Upper lobe of left lung (tissue), 6 donors: ENCODE data around the gene LRRFIP1. TPM values are rescaled to one million over a fixed set of nuclear protein-coding genes. Genes with fewer than 3 reads are reported as not detected.

Experiments used
- ATAC-seq, 2 donors: fragments of 200-7000 bp; cut with Tn5 transposase; one replicate each; pipeline ENCODE4 v1.9.1; 2022; ENCODE audit warnings: mild to moderate bottlenecking in 2 of 2, moderate library complexity in 2 of 2; ENCODE audit not compliant: low FRiP score in 2 of 2
- DNase-seq, 2 donors: peaks; one replicate each; pipeline ENCODE4 v3.0.0-alpha.2; 2019 to 2020
- H3K27ac ChIP-seq, 4 donors: fragments of 200-600 bp; sonication (generic); one replicate each; pipeline ENCODE4 v1.5.1; 2016 to 2019
- H3K27me3 ChIP-seq, 4 donors: fragments of 200-600 bp; sonication (generic); one replicate each; pipeline ENCODE4 v1.5.1; 2017 to 2019
- H3K36me3 ChIP-seq, 4 donors: fragments of 200-600 bp; sonication (generic); one replicate each; pipeline ENCODE4 v1.5.1; 2016 to 2019
- H3K4me1 ChIP-seq, 4 donors: fragments of 200-600 bp; sonication (generic); one replicate each; pipeline ENCODE4 v1.5.1; 2018 to 2019
- H3K4me3 ChIP-seq, 4 donors: fragments of 200-600 bp; sonication (generic); one replicate each; pipeline ENCODE4 v1.5.1; 2017 to 2019; ENCODE audit warnings: mild to moderate bottlenecking in 2 of 4, moderate library complexity in 1 of 4
- H3K9me3 ChIP-seq, 4 donors: fragments of 200-600 bp; sonication (generic); one replicate each; pipeline ENCODE4 v1.5.1; 2018 to 2019
- EP300 ChIP-seq, 4 donors: sonication (generic); formaldehyde crosslinking; IDR thresholded peaks; one replicate each; pipeline ENCODE4 v1.5.1; 2017; ENCODE audit warnings: antibody characterized with exemption in 4 of 4, control low read depth in 2 of 4
- POLR2A ChIP-seq, 4 donors: fragments of 450-650 bp; IDR thresholded peaks; one replicate each; pipeline ENCODE4 v1.5.1; 2016 to 2017; ENCODE audit warnings: antibody characterized with exemption in 4 of 4, mild to moderate bottlenecking in 2 of 4
- POLR2AphosphoS5 ChIP-seq, 2 donors: sonication (generic); formaldehyde crosslinking; IDR thresholded peaks; one replicate each; pipeline ENCODE4 v1.5.1; 2017; ENCODE audit warnings: antibody characterized with exemption in 2 of 2
- WGBS, 2 donors: methylation state at CpG; one replicate each; pipeline ENCODE4 v1.1.5; 2017 to 2018; 5-methylcytosine and 5-hydroxymethylcytosine counted together
- total RNA-seq, 6 donors: library from RNA; depleted of rRNA in 4 of 6; stranded (reverse); fragments of >200 nt in 4 of 6; gene quantifications; one replicate each; pipeline versions ENCODE4 v1.1.0 to v1.2.1, GENCODE V29; 2016 to 2021
- TF ChIP-seq, protein P1 (sequence below), 6 experiments: fragments of 450-650 bp in 4 of 6; fragments of 200-600 bp in 2 of 6; sonication (generic) in 2 of 6; IDR thresholded peaks; one replicate each; pipeline ENCODE4 v1.5.1; 2016 to 2019; ENCODE audit warnings: antibody characterized with exemption in 6 of 6
- donor health status: DM: no; HTN: no; CAD: no; lungs with moderate emphysema.
- donor health status: DM: no; HTN: yes; CAD: no; lungs with severe emphysema.

The LRRFIP1 gene
- total RNA-seq, 6 donors from 2014 or later, result 185 to 291 (median 242) TPM

DNA sequence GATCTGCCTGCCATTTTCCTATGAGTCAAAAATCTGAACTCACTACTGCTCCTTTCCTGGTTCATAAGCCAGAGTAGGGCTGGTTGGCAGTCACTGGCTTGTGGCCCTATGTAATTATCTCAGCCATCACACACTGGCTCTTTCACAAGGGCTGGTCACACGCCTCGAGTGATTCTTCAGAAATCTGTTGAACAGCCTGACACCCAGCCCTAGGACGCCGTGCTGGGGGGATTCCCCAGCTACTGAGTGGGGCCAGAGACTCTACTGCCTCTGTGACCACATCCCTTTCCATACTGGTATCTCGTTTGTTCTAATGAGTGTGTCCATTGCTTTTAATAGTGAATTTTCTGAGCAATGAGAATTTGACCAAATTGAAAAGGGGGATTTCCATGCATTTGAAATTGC, 125.4 kb downstream of the LRRFIP1 start:
- H3K9me3 ChIP-seq, result no peaks in the 10 kb centered on the region
- ATAC-seq (no peak), DNase-seq (no peak)
- no peaks in the 10 kb centered on the region for H3K4me1 ChIP-seq
- H3K27me3 ChIP-seq, result no peaks in the 10 kb centered on the region
- WGBS, 2 donors, result 46 to 60% methylated on average over 5 of the region's 5 CpGs
- no peak overlapping the region for H3K4me3 ChIP-seq
- peaks cover 31 to 100% (median 80%) of the 10 kb centered on the region in 4 donors for H3K36me3 ChIP-seq
- TF ChIP-seq, protein P1, sequence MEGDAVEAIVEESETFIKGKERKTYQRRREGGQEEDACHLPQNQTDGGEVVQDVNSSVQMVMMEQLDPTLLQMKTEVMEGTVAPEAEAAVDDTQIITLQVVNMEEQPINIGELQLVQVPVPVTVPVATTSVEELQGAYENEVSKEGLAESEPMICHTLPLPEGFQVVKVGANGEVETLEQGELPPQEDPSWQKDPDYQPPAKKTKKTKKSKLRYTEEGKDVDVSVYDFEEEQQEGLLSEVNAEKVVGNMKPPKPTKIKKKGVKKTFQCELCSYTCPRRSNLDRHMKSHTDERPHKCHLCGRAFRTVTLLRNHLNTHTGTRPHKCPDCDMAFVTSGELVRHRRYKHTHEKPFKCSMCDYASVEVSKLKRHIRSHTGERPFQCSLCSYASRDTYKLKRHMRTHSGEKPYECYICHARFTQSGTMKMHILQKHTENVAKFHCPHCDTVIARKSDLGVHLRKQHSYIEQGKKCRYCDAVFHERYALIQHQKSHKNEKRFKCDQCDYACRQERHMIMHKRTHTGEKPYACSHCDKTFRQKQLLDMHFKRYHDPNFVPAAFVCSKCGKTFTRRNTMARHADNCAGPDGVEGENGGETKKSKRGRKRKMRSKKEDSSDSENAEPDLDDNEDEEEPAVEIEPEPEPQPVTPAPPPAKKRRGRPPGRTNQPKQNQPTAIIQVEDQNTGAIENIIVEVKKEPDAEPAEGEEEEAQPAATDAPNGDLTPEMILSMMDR (IDR thresholded peaks at IDR 0.05), result no peak
- no peak for TF ChIP-seq POLR2AphosphoS5 (IDR thresholded peaks at IDR 0.05)
- no peak for TF ChIP-seq EP300 (IDR thresholded peaks at IDR 0.05)
- no peak for TF ChIP-seq POLR2A (IDR thresholded peaks at IDR 0.05)
- no peak overlapping the region for H3K27ac ChIP-seq

DNA sequence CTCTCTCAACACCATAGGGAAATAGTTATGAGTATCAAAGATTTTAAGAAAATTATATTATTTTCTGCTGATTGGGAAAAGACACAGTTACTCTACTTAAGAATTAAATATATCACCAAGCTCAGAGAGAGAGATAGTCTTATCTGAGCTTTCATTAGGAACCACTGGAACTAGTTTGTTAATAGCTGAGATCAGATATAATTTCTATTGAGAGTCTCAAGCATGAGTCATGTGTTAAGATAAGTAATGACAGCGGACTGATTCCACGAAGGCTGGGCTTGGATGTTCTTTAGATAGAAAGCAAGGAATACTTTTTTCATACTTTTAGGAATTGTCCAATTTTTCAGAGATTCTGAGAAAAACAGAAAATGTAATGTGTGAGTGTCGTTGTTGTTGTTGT, 126.8 kb downstream of the LRRFIP1 start:
- no peak for DNase-seq
- H3K4me3 ChIP-seq, result no peak overlapping the region
- TF ChIP-seq POLR2AphosphoS5 (IDR thresholded peaks at IDR 0.05), result no peak
- TF ChIP-seq, protein P1 (IDR thresholded peaks at IDR 0.05), result no peak
- no peak for TF ChIP-seq EP300 (IDR thresholded peaks at IDR 0.05)
- no peak for TF ChIP-seq POLR2A (IDR thresholded peaks at IDR 0.05)
- H3K36me3 ChIP-seq, result peaks cover 33 to 100% (median 80%) of the 10 kb centered on the region in 4 donors
- no peaks in the 10 kb centered on the region for H3K4me1 ChIP-seq
- no peak overlapping the region for H3K27ac ChIP-seq
- WGBS, 2 donors, result 85 to 89% methylated on average over 3 of the region's 3 CpGs
- ATAC-seq, result no peak
- no peaks in the 10 kb centered on the region for H3K9me3 ChIP-seq
- no peaks in the 10 kb centered on the region for H3K27me3 ChIP-seq

DNA sequence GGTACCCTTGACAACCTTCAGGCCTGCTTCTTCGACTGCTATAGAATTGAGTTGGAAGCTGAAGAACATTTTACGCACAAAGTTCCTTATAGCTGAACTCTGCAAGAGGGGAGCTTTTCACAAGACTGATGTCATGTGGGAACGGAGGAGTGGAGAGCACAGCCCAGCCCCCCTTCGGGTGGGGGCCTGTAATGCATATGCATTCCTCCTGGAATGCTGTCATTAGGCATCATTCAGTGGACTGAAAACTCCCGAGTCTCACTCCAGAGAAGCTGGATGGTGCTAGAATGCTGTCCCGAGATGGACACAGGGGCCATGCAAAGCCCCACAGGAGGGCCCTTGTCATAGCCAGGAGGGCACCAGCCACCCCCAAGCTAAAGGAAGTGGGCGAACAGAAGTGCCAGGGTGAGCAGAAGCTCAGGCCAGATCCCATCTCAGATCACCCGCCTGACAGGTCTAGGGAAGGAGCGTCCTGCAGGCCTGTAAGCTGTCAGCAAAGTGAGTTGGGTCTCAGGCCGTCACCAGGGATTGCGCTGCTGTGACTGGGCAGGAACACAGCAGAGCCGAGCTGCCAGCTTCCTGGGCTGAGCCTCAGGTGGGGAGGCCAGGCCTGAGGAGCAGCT, 127.3 kb downstream of the LRRFIP1 start:
- Histone ChIP-seq H3K36me3 (peaks cover 35 to 100% (median 80%) of the 10 kb centered on the region in 4 donors), H3K27me3 (no peaks in the 10 kb centered on the region), H3K27ac (no peak overlapping the region), H3K4me1 (no peaks in the 10 kb centered on the region), H3K9me3 (no peaks in the 10 kb centered on the region), H3K4me3 (no peak overlapping the region)
- no peak for TF ChIP-seq POLR2A (IDR thresholded peaks at IDR 0.05)
- TF ChIP-seq EP300 (IDR thresholded peaks at IDR 0.05), result no peak
- no peak for TF ChIP-seq POLR2AphosphoS5 (IDR thresholded peaks at IDR 0.05)
- TF ChIP-seq, protein P1 (IDR thresholded peaks at IDR 0.05), result no peak
- WGBS, 2 donors, result 88 to 91% methylated on average over 11 to 12 of the region's 12 CpGs
- DNase-seq (no peak), ATAC-seq (no peak)

DNA sequence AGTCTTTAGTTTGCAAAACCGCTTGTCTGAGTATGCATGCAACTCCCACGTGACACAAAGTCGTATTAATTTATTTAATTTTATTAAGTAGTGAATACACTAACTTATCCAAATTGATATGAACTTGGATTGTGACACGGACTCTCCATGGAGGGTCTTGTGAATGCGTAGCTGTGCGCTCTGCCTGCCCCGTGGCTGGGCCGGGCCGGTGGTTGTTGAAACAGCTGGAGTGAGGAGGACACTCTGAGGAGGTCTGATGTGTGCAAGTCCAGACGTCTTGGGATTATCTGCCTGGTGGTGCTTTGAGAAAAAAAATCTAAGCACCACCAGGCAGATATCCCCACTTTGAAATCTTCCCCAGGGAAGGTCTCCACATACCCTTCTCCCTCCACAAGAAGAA, 130.2 kb downstream of the LRRFIP1 start:
- H3K27me3 ChIP-seq, result no peaks in the 10 kb centered on the region
- ATAC-seq (no peak), DNase-seq (peak in 1 of 2 donors; percentile 66)
- TF ChIP-seq POLR2AphosphoS5 (IDR thresholded peaks at IDR 0.05) (no peak), EP300 (IDR thresholded peaks at IDR 0.05) (no peak), POLR2A (IDR thresholded peaks at IDR 0.05) (no peak)
- TF ChIP-seq, protein P1 (IDR thresholded peaks at IDR 0.05), result no peak
- no peaks in the 10 kb centered on the region for H3K9me3 ChIP-seq
- no peak overlapping the region for H3K4me3 ChIP-seq
- WGBS, 2 donors, result 92 to 94% methylated on average over 10 of the region's 10 CpGs
- no peak overlapping the region for H3K27ac ChIP-seq
- peaks cover 34 to 100% (median 80%) of the 10 kb centered on the region in 4 donors for H3K36me3 ChIP-seq
- H3K4me1 ChIP-seq, result no peaks in the 10 kb centered on the region

DNA sequence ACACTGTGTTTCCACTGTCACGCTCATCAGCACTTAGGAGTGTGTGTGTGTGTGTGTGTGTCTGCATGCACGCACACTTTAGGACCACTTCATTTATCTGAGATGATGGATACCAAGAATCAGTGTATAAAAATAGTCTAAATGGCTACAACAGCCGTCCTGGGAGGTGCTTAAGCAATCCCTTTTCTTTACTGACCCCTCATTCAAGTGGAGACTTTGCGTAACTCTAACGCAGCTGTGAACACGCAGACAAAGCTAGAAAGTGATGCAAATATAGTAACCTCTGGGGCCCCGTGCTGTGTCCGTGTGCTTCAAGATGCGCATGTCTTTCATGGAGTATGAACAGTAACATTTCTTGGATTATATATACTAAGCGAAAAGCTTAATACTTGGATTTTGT, 130.8 kb downstream of the LRRFIP1 start:
- no peaks in the 10 kb centered on the region for H3K27me3 ChIP-seq
- H3K9me3 ChIP-seq, result no peaks in the 10 kb centered on the region
- TF ChIP-seq POLR2A (IDR thresholded peaks at IDR 0.05) (no peak), EP300 (IDR thresholded peaks at IDR 0.05) (no peak)
- no peak overlapping the region for H3K4me3 ChIP-seq
- H3K27ac ChIP-seq, result no peak overlapping the region
- peaks cover 34 to 100% (median 77%) of the 10 kb centered on the region in 4 donors for H3K36me3 ChIP-seq
- ATAC-seq (no peak), DNase-seq (no peak)
- WGBS, 2 donors, result 79 to 82% methylated on average over 10 of the region's 10 CpGs
- H3K4me1 ChIP-seq, result no peaks in the 10 kb centered on the region
